Stimulated activated CD4-positive, alpha-beta T cell treated with anti-CD3 and anti-CD28 coated beads, Interleukin-12 subunit alpha, Interleukin-12 subunit beta, amount 100 ng/mL, for 24 hours (primary cell): ENCODE measurements around the gene ZMPSTE24.
A peak's percentile ranks its signal among the peaks of the same experiment; 100 is the strongest.
"Not testable (repeated sequence)": the region's sequence is repeated elsewhere in the genome, so short reads cannot be mapped to it uniquely, and the experiment has no call there.

Source experiments
- DNase-seq, 2 experiments: peaks; one replicate each; pipeline ENCODE4 v3.0.0-alpha.2; 2020; ENCODE audit warnings: low read depth in 2 of 2

ZMPSTE24 gene

DNA sequence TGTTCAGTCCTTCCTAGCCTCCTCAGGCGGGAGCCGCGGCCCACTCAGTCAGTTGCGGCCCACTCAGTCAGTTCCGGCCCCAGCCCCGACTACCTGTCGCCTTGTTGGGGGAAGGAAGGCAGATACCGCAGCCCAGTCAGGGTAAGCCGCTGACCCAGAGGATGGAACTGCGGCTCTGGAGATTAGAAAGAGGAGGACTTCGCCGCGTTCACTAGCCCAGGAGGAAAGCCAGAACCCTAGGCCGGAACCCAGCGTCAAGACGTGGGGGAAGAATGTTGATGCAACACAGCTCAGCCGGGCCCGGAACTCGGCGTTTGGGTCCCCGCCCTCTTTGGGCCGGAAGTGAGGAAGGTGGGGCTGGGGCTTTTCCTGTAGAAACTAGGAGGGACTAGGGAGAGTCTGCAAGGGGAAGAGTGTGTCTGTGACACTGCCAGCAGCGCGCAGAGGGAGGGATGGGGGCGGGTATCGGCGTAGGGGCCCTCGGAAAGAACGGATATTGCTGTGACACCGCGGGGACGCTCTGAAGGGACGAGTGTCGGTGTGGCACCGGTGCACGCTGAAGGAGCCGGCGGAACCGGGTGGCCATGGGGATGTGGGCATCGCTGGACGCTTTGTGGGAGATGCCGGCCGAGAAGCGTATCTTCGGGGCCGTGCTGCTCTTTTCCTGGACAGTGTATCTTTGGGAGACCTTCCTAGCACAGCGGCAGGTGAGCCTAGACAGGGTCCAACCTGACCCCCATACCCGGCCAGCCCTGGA, at the start of gene ZMPSTE24:
ZMPSTE24 (plus strand) TSS at position 549 of the 757 bp plus-strand sequence; CDS start at position 585, 36 bp downstream.
- DNase-seq: peak; percentile 94 to 95

DNA sequence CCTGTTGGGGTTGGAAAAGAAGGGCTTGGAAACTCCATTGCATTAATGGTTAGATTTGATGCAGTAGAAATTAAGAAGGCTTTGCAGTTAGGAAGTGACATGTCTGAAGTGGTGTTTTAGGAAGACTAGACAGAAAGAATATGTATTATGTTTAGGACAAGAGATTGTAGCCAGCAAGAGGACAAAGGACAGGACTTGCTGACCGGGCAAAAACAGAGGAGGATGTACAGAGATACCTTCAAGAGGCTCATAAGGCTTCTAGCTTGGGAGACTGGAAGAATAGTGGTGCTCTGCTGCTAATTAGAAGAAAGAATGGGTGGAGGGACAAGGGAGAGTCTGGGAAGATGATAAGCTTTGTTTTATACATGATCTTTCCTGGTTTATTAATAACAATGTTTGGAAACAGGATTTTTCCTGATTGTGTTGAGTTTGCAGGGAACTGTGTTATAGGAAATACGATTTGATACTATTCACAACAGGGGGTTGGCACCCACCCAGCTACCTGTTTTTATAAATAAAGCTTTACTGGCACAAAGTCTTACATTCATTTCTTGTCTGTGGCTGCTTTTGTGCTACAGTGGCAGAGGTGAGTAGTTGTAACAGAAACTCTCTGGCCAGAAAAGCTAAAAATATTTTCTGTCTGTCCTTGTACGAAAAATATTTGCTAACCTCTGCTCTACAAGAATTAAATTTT, 47.4 kb upstream of the ZMPSTE24 start:
- DNase-seq: no peak

- no peak for DNase-seq
Measured at GRCh38 chr1:40218333-40218732, 39.7 kb upstream of the ZMPSTE24 start.

DNA sequence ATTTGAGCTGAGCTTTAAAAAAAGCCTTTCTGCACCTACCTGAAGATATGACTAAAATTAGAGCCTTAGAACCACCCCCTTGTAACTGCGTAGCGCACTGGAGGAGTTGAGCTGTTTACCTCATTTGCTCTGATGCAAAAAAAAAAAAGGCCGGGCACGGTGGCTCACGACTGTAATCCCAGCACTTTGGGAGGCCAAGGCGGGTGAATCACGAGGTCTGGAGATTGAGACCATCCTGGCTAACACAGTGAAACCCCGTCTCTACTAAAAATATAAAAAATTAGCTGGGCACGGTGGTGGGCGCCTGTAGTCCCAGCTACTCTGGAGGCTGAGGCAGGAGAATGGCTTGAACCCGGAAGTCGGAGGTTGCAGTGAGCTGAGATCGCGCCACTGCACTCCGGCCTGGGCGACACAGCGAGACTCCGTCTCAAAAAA, 36.5 kb upstream of the ZMPSTE24 start:
- not testable (repeated sequence) for DNase-seq

GRCh38 chr1:40221977-40222772, 35.9 kb upstream of the ZMPSTE24 start:
- DNase-seq: no peak

GRCh38 chr1:40224040-40224439, 34.0 kb upstream of the ZMPSTE24 start:
- DNase-seq: no peak

GRCh38 chr1:40226192-40226591, 31.8 kb upstream of the ZMPSTE24 start:
- no peak for DNase-seq

GRCh38 chr1:40232444-40232843, 25.6 kb upstream of the ZMPSTE24 start:
- DNase-seq: peak; percentile 5 to 65

DNA sequence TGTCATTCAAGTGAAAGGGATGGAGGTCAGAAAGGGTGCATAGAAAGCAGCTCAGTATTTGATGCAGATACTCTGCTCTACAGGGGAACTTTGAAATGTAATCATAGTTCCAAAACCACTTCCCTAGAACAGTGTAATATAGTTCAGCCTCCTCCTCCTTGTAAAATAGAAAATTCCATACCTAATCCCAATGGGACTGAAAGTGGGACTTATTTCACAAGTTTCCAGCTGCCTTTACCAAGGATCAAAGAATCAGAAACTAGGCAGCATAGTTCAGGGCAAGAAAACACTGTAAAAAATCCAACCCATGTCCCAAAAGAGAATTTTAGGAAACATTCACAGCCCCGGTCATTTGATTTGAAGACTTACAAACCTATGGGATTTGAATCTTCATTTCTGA, 18.4 kb upstream of the ZMPSTE24 start:
- no peak for DNase-seq

GRCh38 chr1:40240390-40240789, 17.6 kb upstream of the ZMPSTE24 start:
- DNase-seq: no peak

- no peak for DNase-seq
Measured at GRCh38 chr1:40241362-40241761, 16.7 kb upstream of the ZMPSTE24 start.

DNA sequence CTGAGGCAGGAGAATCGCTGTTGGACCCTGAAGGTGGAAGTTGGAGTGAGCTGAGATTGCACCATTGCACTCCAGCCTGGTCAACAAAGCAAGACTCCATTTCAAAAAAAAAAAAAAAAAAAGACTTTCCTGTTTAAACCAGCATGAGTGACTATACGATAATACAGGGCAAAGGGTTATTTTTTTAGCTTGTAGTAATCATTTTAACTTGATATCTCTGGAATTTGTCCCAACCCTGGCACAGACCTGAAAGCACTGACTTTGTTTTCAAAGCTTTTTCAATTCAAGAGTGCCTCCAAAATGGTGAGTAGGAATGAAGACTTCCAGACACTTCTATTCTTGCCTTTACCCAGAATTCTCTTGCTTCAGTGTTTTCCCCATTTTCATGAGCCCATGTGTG, 14.7 kb upstream of the ZMPSTE24 start:
- no peak for DNase-seq

DNA sequence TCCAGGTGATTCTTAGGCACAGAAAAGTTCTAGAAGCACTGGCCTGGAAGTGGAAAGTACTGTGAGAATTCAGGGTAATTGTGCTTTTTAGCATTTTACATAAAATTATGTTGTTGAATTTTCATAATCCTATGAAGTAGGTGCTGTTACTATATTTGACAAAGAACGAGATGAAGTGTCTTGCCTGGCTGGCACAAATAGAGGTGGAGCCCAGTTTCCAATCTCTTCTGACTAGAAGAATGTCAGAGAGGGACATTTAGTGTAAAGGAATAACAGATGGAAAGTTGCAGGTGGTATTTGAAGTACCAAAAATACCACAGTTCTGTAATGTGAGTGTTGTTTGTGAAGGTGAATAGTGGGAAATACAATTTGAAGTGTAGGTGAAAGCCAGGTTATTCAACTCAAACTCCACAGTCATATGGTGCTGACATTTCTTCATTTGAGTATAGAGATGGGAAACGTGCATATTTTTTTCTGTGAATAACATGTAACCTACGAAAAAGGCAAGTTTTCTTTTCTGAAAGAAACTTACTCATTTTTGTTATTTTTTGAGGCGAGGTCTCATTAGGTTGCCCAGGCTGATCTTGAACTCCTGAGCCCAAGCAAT, 13.8 kb upstream of the ZMPSTE24 start:
- no peak for DNase-seq

DNA sequence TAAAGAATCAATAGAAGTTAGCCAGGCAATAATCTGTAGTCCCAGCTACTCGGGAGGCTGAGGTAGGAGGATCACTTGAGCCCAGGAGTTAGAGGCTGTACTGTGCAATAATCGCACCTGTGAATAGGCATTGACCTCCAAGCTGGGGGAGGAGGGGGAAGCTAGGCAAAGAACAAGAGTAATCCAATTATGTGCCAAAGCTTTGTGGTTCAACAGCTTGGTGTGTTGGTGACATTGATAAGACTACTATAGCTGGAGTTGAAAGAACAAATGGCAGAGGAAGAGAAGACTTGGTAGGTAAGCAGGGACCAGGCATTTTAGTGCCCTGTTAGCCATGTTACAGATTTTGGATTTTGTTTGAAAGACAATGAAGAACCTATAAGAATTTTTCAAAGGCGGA, 12.3 kb upstream of the ZMPSTE24 start:
- no peak for DNase-seq

- DNase-seq: no peak
Measured at GRCh38 chr1:40247655-40248054, 10.4 kb upstream of the ZMPSTE24 start, which contains the start of gene TMCO2. Gene TMCO2, plus strand, starts transcription at chr1:40247937. Its CDS starts 57 bp downstream, at chr1:40247994.

DNA sequence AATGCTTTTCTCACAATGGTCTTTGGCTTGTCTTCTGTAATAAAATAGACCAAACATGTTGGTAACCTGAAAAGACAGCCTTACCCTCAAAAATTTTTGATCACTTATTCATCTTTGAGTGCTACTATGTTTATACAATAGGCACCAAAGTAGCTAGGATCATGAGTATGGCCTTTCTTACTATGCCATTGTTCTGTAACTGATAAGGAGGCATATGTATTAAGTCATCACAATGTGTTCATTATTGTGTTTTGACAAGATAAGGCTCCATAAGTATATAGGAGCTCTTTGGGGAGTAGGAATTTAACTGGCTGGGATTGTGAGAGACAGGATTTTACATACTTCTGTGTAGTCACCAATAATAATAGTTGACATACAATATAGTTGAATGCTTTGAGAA, 9.6 kb upstream of the ZMPSTE24 start:
- no peak for DNase-seq

DNA sequence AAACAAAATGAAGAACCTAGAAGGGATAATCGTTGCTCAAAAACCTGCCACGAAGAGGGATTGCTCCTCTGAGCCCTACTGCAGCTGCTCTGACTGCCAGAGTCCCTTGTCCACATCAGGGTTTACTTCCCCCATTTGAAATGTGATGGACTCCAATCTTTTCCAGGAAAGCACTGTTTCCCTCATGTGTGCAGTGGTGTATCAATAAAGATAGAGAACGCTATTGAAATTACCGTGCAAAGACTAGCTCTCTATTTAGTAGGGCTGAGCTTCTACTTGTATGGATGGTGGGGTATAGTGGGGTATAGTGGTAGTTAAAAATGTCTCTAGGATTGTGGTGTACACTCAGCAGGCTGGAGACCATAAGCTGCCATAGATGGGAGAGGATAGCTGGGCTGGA, 6.6 kb upstream of the ZMPSTE24 start:
- DNase-seq: no peak

- DNase-seq: no peak
Measured at GRCh38 chr1:40252601-40253000, 5.4 kb upstream of the ZMPSTE24 start.

- no peak for DNase-seq
Measured at GRCh38 chr1:40255231-40255630, 2.8 kb upstream of the ZMPSTE24 start.

DNA sequence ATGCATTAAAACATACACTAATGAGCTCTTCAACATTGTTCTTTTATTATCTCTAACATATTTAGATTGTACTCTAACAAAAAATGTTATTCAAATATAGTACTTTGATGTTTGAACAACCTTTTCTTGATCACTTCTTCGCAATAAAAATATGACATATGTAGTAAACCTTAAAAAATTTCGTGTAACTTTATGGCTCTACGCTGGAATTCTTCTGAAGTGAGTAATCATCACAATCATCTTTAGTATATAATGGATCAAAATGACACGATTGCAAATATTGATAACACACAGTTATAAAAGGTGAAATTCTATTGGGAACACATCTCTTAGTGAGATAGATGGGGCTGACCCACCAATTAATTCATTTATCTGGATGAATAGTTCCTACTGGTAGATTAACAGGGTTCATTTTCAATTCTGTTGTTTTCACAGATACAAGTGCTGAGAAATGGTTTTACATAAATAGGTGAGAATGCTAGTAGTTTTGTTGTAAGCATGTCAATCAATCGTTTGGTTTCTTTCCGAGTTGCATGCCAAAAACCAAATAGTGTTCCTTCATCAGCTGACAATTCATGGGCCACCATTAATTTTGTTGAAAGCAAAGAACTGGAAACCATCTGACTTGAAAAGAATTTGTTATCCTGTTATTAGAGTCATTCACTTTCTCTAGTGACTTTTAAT, 1.5 kb upstream of the ZMPSTE24 start:
- no peak for DNase-seq

GRCh38 chr1:40257313-40257687, 736 bp upstream of the ZMPSTE24 start:
- DNase-seq: peak in 1 of 2 experiments; percentile 24
